AG10803 (cell line): Measurements from ENCODE around the gene PLPPR1.

Experiments used
- DNase-seq: peaks from one replicate; pipeline ENCODE4 v3.0.0; 2010; ENCODE audit warnings: low read depth
- H3K4me3 ChIP-seq: 2 replicates; pipeline ENCODE4 v1.5.1; 2011; ENCODE audit warnings: mild to moderate bottlenecking, low read length, control low read depth
- CTCF ChIP-seq: conservative IDR thresholded peaks from 2 replicates; pipeline ENCODE4 v1.5.1; 2011; ENCODE audit warnings: mild to moderate bottlenecking, low read length, control low read depth, inconsistent platforms

PLPPR1 gene

GRCh38 chr9:101219030-101219429 lies 190.5 kb downstream of the PLPPR1 start:
- H3K4me3 ChIP-seq = no peak overlapping the region
- no peak for DNase-seq
- TF ChIP-seq CTCF = no peak

GRCh38 chr9:101220341-101220740 lies 191.8 kb downstream of the PLPPR1 start:
- no peak overlapping the region for H3K4me3 ChIP-seq
- TF ChIP-seq CTCF = no peak
- DNase-seq = no peak

- H3K4me3 ChIP-seq = no peak overlapping the region
- TF ChIP-seq CTCF = no peak
- no peak for DNase-seq
Measured at GRCh38 chr9:101225271-101225670, 196.7 kb downstream of the PLPPR1 start.

- H3K4me3 ChIP-seq = no peak overlapping the region
- no peak for TF ChIP-seq CTCF
- no peak for DNase-seq
Measured at GRCh38 chr9:101226161-101226560, 197.6 kb downstream of the PLPPR1 start.

GRCh38 chr9:101226803-101227202 lies 198.3 kb downstream of the PLPPR1 start:
- no peak for TF ChIP-seq CTCF
- no peak overlapping the region for H3K4me3 ChIP-seq
- DNase-seq = no peak

- DNase-seq = no peak
- TF ChIP-seq CTCF = no peak
- no peak overlapping the region for H3K4me3 ChIP-seq
Measured at GRCh38 chr9:101229606-101230005, 201.1 kb downstream of the PLPPR1 start.

GRCh38 chr9:101232405-101232977 lies 204.0 kb downstream of the PLPPR1 start:
- no peak overlapping the region for H3K4me3 ChIP-seq
- no peak for DNase-seq
- TF ChIP-seq CTCF = no peak
